HepG2 (cell line): Measurements from ENCODE around the gene SIAH1. TPM values are rescaled to one million over a fixed set of nuclear protein-coding genes. Genes with fewer than 3 reads are reported as not detected.
A peak's percentile ranks its signal among the peaks of the same experiment; 100 is the strongest.

Experiments
- ATAC-seq: fragments of 200-7000 bp; cut with Tn5 transposase; 3 replicates; pipeline ENCODE4 v1.9.1; 2020; ENCODE audit warnings: mild to moderate bottlenecking, moderate library complexity
- BruUV-seq: library from RNA; stranded (reverse); fragments of 400-500 nt; replicated peaks from 2 replicates; lab custom pipeline; 2021; lab: Mats Ljungman, UMichigan
- CTCF ChIA-PET: fragments of 300-600 bp; formaldehyde crosslinking; extraction: SDS; loops from one replicate; lab custom pipeline; 2021; ENCODE audit warnings: low total read pairs, inconsistent platforms, low intra/inter-chr PET ratio; lab: Yijun Ruan, JAX
- POLR2A ChIA-PET: fragments of 350-600 bp; sonication (Branson Sonifier 250); formaldehyde crosslinking; loops from one replicate; lab custom pipeline; 2020; ENCODE audit warnings: antibody characterized with exemption, inconsistent platforms; lab: Yijun Ruan, JAX
- DNase-seq: peaks from one replicate; pipeline ENCODE4 v3.0.0-alpha.2; 2015; ENCODE audit warnings: low spot score
- FAIRE-seq: peaks from 3 replicates; lab custom pipeline; 2011; peaks lifted over from hg19 to GRCh38; lab: Jason Lieb, UNC
- H2AFZ ChIP-seq: one replicate; pipeline ENCODE4 v1.6.1; 2011; ENCODE audit warnings: low read length, inconsistent platforms
- H3K27ac ChIP-seq: fragments of 300-600 bp; 3 replicates; pipeline ENCODE4 v1.8.0; 2011; ENCODE audit warnings: mixed run types, mild to moderate bottlenecking, mixed read lengths, low read length, inconsistent platforms; ENCODE audit not compliant: insufficient read depth; ENCODE audit errors: extremely low read length
- H3K27me3 ChIP-seq, 2 experiments: fragments of 200-600 bp in 1 of 2; 2 replicates in 1 of 2; 3 replicates in 1 of 2; pipeline versions ENCODE4 v1.6.0 to v1.8.0; 2011; ENCODE audit warnings: low read length in 2 of 2, mild to moderate bottlenecking in 2 of 2, moderate library complexity in 2 of 2, inconsistent platforms in 1 of 2; ENCODE audit not compliant: insufficient read depth in 2 of 2, control insufficient read depth in 1 of 2
- H3K36me3 ChIP-seq, 2 experiments: fragments of 200-600 bp in 1 of 2; replicated peaks in 1 of 2; 2 replicates in 1 of 2; 3 replicates in 1 of 2; pipeline versions ENCODE4 v1.5.1 to v1.8.0; 2011; ENCODE audit warnings: low read length in 2 of 2, inconsistent platforms in 1 of 2; ENCODE audit not compliant: insufficient read depth in 2 of 2, control insufficient read depth in 1 of 2
- H3K4me1 ChIP-seq: 2 replicates; pipeline ENCODE4 v1.5.1; 2012; ENCODE audit warnings: low read length, inconsistent platforms; ENCODE audit not compliant: insufficient read depth
- H3K4me2 ChIP-seq: 2 replicates; pipeline ENCODE4 v1.6.0; 2011; ENCODE audit warnings: low read depth, low read length, inconsistent platforms
- H3K4me3 ChIP-seq, 3 experiments: fragments of 200-600 bp in 1 of 3; sonication (generic), shearing (Covaris generic) in 1 of 3; replicated peaks in 1 of 3; 2 replicates each; pipeline ENCODE4 v1.5.1; 2011 to 2016; ENCODE audit warnings: low read length in 3 of 3, inconsistent platforms in 2 of 3, low read depth in 2 of 3, mild to moderate bottlenecking in 2 of 3, control low read depth in 1 of 3, mixed read lengths in 1 of 3; ENCODE audit not compliant: insufficient read depth in 1 of 3
- H3K79me2 ChIP-seq: one replicate; pipeline ENCODE4 v1.6.1; 2011; ENCODE audit warnings: low read length, inconsistent platforms; ENCODE audit not compliant: insufficient read depth
- H3K9ac ChIP-seq: 2 replicates; pipeline ENCODE4 v1.6.0; 2011; ENCODE audit warnings: mild to moderate bottlenecking, low read depth, low read length, inconsistent platforms; ENCODE audit not compliant: insufficient read depth
- H3K9me3 ChIP-seq: 2 replicates; pipeline ENCODE4 v1.5.1; 2012; ENCODE audit warnings: mild to moderate bottlenecking, low read length
- H4K20me1 ChIP-seq: 2 replicates; pipeline ENCODE4 v1.6.0; 2011; ENCODE audit warnings: inconsistent platforms, mild to moderate bottlenecking, low read length, moderate library complexity; ENCODE audit not compliant: insufficient read depth
- AGO1 ChIP-seq: fragments of 200-400 bp; formaldehyde crosslinking; IDR thresholded peaks from 2 replicates; pipeline ENCODE4 v1.6.1; 2017; ENCODE audit warnings: mild to moderate bottlenecking, low read depth, low read length, moderate library complexity; ENCODE audit not compliant: poor library complexity, severe bottlenecking
- CERS6 ChIP-seq: sonication (generic); formaldehyde crosslinking; IDR thresholded peaks from 2 replicates; pipeline ENCODE4 v1.5.0; 2020; ENCODE audit warnings: missing genetic modification reagents
- HES4 ChIP-seq: sonication (generic); formaldehyde crosslinking; IDR thresholded peaks from 2 replicates; pipeline ENCODE4 v1.9.0; 2021; ENCODE audit warnings: mild to moderate bottlenecking, missing genetic modification reagents, borderline replicate concordance
- NCOA1 ChIP-seq: sonication (generic); formaldehyde crosslinking; IDR thresholded peaks from 2 replicates; pipeline ENCODE4 v1.9.0; 2021; ENCODE audit warnings: missing genetic modification reagents
- POLR2A ChIP-seq, 2 experiments: IDR thresholded peaks; 2 replicates each; pipeline ENCODE4 v1.6.1; 2011; ENCODE audit warnings: low read depth in 2 of 2, low read length in 2 of 2, mild to moderate bottlenecking in 1 of 2, moderate library complexity in 1 of 2; ENCODE audit not compliant: insufficient read depth in 1 of 2
- POLR2G ChIP-seq: fragments of 200-400 bp; formaldehyde crosslinking; IDR thresholded peaks from 2 replicates; pipeline ENCODE4 v1.6.1; 2018; ENCODE audit warnings: mild to moderate bottlenecking, low read depth, low read length, moderate library complexity
- RBM22 ChIP-seq: fragments of 200-400 bp; formaldehyde crosslinking; optimal IDR thresholded peaks from 2 replicates; pipeline ENCODE3; 2017; ENCODE audit warnings: mild to moderate bottlenecking, low read length, moderate library complexity
- ZNF501 ChIP-seq: sonication (generic); formaldehyde crosslinking; IDR thresholded peaks from 2 replicates; pipeline ENCODE4 v1.5.1; 2020; ENCODE audit warnings: mild to moderate bottlenecking, moderate library complexity, missing genetic modification reagents
- ZNF619 ChIP-seq: sonication (generic); formaldehyde crosslinking; IDR thresholded peaks from 2 replicates; pipeline ENCODE4 v1.4.0; 2020; ENCODE audit warnings: mild to moderate bottlenecking, missing genetic modification reagents
- WGBS: methylation state at CpG from one replicate; pipeline ENCODE4 v1.1.6; 2017; ENCODE audit warnings: low lambda C conversion rate; 5-methylcytosine and 5-hydroxymethylcytosine counted together
- in situ Hi-C: cut with HindIII; loops from 2 replicates; pipeline ENCODE4 v1.10.0; 2017; ENCODE audit warnings: low pct_unique_long_range_greater_than_20kb; ENCODE audit not compliant: extremely low pct_ligation_motif_present
- intact Hi-C: fragments of 100-400 bp; cut with micrococcal nuclease; formaldehyde crosslinking; loops from one replicate; pipeline ENCODE4 v1.10.0; 2022; ENCODE audit not compliant: unreplicated experiment
- polyA plus RNA-seq, 8 experiments: library from polyadenylated mRNA; depleted of rRNA in 3 of 8; stranded (reverse) in 7 of 8; unstranded in 1 of 8; fragments of >200 nt; fragmentation: Illumina TruSeq in 4 of 8; extraction: Trizol in 4 of 8; gene quantifications; 2 replicates each; pipeline versions ENCODE4 v1.2.1 to v1.2.3, GENCODE V29; 2011 to 2016; ENCODE audit warnings: low read depth in 4 of 8, missing spikeins in 1 of 8, mixed read lengths in 1 of 8; ENCODE audit not compliant: insufficient read depth in 1 of 8
- total RNA-seq, 5 experiments: library from RNA; depleted of rRNA; stranded (reverse); fragments of >200 nt; fragmentation: Illumina TruSeq; extraction: Trizol; gene quantifications; 2 replicates each; pipeline ENCODE4 v1.2.3, GENCODE V29; 2016; ENCODE audit warnings: low read depth in 1 of 5

The SIAH1 gene
- total and polyA plus RNA-seq, 2 of the 13 experiments (the other 11 are each of a cell fraction or from before 2014, with no cell fraction given): 16.0 to 28.6 TPM

GRCh38 chr16:48347980-48348379 is 37.2 kb downstream of the SIAH1 start:
- DNase-seq: no peak
- POLR2A ChIA-PET: no interaction called here
- Histone ChIP-seq H3K79me2 (no peaks in the 10 kb centered on the region), H3K27ac (no peak overlapping the region), H3K9me3 (no peaks in the 10 kb centered on the region), H2AFZ (no peak overlapping the region), H3K4me3 (no peak overlapping the region), H3K36me3 (peaks cover 15 to 65% of the 10 kb centered on the region in 2 experiments), H3K9ac (no peak overlapping the region), H3K4me1 (no peaks in the 10 kb centered on the region), H4K20me1 (no peaks in the 10 kb centered on the region), H3K27me3 (no peaks in the 10 kb centered on the region)
- FAIRE-seq: no peak
- in situ Hi-C loops: loop anchor here (5.0 kb wide), 1 partner anchor 274 kb away; no protein-coding TSS in a partner anchor
- no TSS peak for BruUV-seq
- intact Hi-C loops: no loop called here
- CTCF ChIA-PET: no interaction called here
- ATAC-seq: no peak
- 98% methylated on average over 4 of the region's 4 CpGs for whole genome bisulfite sequencing
- TF ChIP-seq AGO1: no peak
- no peak for TF ChIP-seq ZNF619 (CRISPR knock-in tag)
- TF ChIP-seq, all 625 proteins: peak for 0
- H3K4me2 ChIP-seq: no peak overlapping the region

GRCh38 chr16:48347191-48347865 is 37.9 kb downstream of the SIAH1 start:
- ChIA-PET POLR2A (no interaction called here), CTCF (no interaction called here)
- H3K27ac ChIP-seq: no peak overlapping the region
- H3K9ac ChIP-seq: no peak overlapping the region
- no peak overlapping the region for H2AFZ ChIP-seq
- H3K4me3 ChIP-seq: no peak overlapping the region
- in situ Hi-C loops (loop anchor here (5.0 kb wide), 1 partner anchor 275 kb away; no protein-coding TSS in a partner anchor), intact Hi-C loops (no loop called here)
- no peak overlapping the region for H3K4me2 ChIP-seq
- H4K20me1 ChIP-seq: no peaks in the 10 kb centered on the region
- H3K4me1 ChIP-seq: no peaks in the 10 kb centered on the region
- ATAC-seq (no peak), DNase-seq (no peak), FAIRE-seq (no peak)
- BruUV-seq: no TSS peak
- H3K79me2 ChIP-seq: no peaks in the 10 kb centered on the region
- TF ChIP-seq HES4 (CRISPR knock-in tag): no peak
- TF ChIP-seq POLR2G: peak; percentile 46; the same call in 1 of the 2 replicates
- TF ChIP-seq NCOA1 (CRISPR knock-in tag): no peak
- no peak for TF ChIP-seq CERS6 (CRISPR knock-in tag)
- TF ChIP-seq RBM22: peak; percentile 26
- TF ChIP-seq POLR2A (IDR thresholded peaks at IDR 0.05; ENCODE audit: insufficient read depth in 1 of 2, low read depth in 2 of 2, low read length in 2 of 2): 0 out of 4 replicates have a peak, but pooled peaks of 1 of the 2 experiments have one; percentile 16
- TF ChIP-seq ZNF501 (CRISPR knock-in tag): no peak
- TF ChIP-seq, all 625 proteins: peak for 3
- Histone ChIP-seq H3K27me3 (no peaks in the 10 kb centered on the region), H3K36me3 (peaks cover 14 to 65% of the 10 kb centered on the region in 2 experiments), H3K9me3 (no peaks in the 10 kb centered on the region)
- WGBS: over 99% methylated on average over 20 of the region's 20 CpGs
